ENCODE data around the gene DHX15.

DHX15 gene

DNA sequence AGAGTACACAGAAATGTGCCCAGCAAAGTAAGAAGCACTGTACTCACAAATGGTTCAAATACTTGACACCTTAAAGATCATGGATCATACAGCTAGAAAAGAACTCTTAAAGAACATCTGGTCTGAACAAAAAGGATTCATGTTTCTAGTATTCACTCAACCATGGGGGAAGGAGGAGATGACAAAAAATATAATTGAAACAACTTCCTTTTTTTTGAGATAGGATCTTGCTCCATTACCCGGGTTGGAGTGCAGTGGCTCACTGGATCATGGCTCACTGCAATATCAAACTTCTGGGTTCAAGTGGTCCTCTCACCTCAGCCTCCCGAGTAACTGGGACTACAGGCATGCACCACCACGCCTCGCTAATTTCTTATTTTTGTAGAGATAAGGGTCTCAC, 6.0 kb downstream of the DHX15 start:
- DNase-seq: no peak

- no peak for DNase-seq
Observed at GRCh38 chr4:24576276-24576675, 8.1 kb downstream of the DHX15 start.

DNA sequence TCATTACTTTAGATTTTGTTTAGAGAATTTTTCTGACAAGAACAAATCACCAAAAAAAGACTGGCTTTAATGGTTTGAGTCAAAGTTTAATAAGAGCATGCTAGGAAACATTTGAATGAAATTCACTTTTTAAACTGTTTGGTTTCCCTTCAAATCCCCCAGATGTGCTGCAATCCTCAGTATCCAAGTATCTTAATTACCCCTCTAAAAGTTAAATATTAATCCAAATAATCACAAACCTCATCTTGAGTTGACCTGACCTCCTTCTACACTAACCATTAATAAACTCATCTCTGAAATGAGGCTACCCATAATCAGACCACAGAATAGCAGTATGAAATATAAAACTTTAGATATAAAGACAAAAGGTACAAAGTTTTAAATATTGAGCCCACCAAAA, 10.1 kb downstream of the DHX15 start:
- no peak for DNase-seq

DNA sequence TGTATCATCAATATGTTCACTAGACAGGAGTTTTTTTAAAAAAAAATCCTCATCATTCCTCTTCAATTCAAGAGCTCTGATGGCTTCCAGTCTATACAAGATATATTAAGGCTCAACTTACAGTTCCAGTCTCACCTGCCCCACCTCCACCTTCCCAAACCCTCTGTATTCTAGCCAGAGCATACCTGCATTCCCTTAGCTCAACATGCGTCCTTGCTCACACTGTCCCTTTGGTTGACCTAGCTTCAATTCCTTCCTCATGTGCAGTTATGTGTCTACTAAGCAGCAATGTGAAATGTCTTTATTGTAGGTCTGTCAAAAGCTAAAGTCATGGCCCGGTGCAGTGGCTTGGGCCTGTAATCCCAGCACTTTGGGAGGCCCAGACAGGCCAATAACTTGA, 10.8 kb downstream of the DHX15 start:
- DNase-seq: no peak

- no peak for DNase-seq
Observed at GRCh38 chr4:24570574-24571236, 13.6 kb downstream of the DHX15 start.

DNA sequence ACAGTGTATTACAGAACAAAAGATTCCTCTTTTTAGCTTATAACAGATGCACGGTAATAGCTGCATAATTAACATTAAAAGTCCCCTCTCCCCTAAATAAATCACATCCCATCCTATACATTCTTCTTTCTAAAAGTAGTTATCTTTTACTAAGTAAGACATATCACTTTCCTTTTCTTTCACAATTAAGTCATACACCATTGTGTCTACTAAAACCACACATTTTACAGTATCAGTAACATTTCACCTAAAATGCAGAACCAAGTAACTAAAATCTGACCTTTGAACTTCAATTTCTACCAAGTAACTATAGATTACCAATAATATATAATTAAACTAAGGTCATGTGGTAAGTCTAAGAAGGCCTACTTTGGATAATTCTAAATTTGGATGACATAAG, 14.2 kb downstream of the DHX15 start:
- DNase-seq: no peak

GRCh38 chr4:24569662-24570061, 14.7 kb downstream of the DHX15 start:
- DNase-seq: no peak

- DNase-seq: no peak
Observed at GRCh38 chr4:24568425-24568824, 15.9 kb downstream of the DHX15 start.

GRCh38 chr4:24565054-24565453, 19.3 kb downstream of the DHX15 start:
- no peak for DNase-seq

- no peak for DNase-seq
Observed at GRCh38 chr4:24564488-24564887, 19.9 kb downstream of the DHX15 start.

DNA sequence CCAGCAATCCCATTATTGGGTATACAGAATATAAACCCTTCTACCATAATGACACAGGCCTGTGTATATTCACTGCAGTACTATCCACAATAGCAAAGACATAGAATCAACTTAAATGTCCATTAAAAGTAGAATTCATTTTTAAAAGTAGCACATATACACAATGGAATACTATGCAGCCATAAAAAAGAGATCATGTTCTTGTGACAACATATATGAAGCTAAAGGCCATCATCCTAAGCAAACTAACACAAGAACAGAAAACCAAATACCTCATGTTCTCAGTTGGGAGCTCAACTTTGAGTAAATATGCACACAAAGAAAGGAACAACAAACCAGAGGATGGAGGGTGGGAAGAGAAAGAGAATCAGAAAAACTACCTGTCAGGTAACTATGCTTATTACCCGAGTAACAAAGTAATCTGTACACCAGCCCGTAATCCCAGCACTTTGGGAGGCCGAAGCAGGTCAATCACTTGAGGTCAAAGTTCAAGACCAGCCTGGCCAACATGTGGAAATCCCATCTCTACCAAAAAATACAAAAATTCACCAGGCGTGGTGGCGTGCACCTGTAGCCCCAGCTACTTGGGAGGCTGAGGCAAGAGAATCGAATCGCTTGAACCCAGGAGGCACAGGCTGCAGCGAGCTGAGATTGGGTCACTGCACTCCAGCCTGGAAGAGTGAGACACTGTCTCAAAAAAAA, 22.8 kb downstream of the DHX15 start:
- DNase-seq: no peak

DNA sequence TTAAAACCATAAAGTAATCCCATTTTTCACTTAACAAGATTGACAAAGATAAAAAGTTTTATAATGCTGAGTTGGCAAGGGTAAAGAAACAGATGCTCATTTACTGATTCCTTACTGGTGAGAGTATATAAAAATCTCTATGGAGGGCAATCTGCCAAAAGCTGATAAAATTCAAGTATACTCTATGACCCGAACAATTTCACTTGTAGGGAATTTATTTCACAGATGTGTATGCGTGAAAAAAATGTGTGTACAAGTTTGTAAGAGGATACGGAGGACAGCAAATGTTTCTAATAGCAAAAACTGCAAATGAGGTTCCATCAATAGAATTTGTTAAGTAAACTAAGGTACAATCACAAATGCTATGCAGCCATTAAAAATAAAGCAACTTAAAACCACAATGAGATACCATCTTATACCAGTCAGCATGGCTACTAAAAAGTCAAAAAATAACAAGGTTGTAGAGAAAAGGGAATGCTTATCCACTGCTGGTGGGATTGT, 23.4 kb downstream of the DHX15 start:
- DNase-seq: no peak

DNA sequence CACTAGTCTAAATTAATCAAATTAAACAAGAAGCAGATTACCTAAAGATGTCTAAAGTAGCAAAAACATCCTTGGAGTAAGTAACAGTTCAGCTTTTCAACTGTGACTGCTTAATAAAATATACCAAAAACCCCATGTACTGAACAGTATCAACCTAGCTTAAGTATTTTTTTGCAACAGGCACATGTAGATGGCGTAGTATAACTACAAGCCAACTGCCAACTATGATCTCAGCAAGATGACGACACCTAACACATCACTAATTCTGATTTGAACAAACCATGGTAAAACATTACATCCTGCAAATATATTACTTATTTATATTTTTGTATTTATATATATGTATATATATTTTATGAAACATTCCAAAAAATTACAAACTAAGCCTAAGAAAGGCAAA, 24.5 kb downstream of the DHX15 start:
- no peak for DNase-seq

GRCh38 chr4:24559032-24559821, 25.1 kb downstream of the DHX15 start:
- no peak for DNase-seq

DNA sequence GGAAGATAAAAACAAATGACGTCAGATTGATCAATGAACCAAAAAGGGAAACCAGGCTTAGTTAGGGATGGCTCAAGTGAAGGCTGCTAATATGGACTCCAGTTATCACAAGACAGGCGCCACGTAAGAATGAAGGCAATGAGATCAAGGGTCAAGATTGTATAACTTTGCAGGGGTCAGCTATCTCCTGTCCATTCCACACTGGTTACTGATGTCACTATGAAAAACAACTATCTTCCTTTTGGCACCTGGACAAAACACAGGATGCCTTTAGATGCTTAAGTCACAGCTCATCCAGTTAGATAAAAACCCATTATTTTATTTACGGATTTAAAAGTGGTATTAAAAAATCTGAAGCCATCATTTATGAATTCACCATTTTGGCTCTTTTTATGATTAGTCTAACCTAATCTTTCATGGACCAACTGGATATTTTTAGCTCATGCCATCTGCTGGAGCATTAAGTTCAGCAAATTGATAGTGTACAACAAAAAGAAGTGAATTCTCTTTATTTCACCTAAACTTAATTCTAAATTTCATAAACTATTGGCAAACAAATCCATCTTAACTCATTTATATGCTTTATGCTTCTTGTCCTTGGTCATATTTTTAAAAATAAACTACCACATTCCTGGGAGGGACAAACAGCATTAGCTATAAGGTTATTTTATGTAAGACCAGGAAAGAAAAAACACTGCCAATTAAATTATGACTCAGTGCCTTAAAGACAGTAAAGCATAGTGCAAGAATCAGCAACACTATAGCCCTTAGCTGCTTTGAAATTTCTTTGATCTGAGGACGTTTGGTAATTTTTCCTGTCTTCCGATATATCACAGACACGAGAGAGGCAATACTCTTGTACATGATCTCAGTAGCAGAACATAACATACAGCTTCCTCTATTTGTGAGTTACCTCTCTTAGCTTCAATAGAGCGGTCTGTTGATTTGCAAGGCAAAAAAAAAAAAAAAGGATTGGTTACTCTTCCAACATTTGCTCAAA, 27.0 kb downstream of the DHX15 start:
- no peak for DNase-seq

DNA sequence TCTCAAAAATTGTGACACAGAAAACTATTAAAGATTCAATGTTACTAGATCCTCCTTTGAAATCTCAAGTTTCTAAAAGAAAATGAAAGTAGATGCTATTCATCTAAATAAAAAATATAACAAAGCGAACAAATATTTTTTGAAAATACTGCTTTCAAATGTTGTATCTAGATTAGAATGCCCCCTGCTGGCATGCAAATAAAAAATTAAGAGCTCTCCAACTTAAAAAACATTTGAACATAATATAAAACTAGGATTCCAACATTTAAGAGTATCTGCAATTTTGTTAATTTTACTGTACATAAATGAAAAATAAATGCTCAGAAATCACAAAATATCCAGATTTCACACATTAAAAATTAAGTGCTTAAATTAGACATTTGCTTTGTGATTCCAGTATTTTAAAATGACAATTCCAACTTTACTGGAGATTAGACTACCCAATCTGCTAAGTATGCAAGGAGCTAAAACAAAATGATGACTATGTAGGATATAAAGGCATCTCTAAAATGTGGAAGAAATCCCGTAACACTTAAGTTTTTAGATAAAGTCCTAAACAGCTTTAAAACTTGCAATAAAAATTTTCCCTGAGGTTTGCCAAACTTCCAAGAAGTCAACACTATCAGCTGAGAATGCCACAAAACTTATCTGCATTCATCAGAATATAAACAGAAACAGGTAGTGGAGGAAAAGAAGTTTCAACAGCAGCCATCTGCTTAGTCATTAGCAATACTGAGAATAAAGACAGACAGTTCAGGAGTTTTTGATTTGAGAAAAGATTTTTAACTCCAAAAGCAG, 32.7 kb downstream of the DHX15 start:
- no peak for DNase-seq

DNA sequence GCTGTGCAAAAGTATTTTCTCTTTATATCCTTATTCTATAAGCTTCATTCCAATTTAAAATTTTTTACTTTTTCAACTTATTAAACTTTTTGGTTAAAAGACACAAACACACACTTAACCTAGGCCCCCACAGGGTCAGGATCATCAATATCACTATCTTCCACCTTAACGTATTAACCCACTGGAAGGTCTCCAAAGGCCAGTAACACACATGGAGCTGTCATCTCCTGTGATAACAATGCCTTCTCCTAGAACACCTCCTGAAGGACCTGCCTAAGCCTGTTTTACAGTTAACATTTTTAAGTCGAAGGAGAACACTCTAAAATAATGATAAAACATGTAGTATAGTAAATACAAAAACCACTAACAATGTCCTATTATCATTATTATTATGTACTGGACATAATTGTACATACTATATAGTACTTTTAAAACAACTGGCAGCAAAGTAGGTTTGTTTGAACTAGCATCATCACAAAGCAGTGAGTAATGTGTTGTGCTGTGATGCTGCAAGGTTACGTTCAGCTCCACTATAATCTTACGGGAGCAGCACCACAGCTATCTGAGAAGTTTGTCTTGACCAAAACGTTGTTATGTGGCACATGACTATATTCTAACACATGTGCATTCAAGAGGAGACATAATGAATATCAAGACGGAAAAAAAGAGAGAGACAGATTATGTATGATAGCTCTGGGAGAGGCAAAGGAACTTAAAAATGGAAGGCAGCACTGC, 33.7 kb downstream of the DHX15 start:
- DNase-seq: no peak

DNA sequence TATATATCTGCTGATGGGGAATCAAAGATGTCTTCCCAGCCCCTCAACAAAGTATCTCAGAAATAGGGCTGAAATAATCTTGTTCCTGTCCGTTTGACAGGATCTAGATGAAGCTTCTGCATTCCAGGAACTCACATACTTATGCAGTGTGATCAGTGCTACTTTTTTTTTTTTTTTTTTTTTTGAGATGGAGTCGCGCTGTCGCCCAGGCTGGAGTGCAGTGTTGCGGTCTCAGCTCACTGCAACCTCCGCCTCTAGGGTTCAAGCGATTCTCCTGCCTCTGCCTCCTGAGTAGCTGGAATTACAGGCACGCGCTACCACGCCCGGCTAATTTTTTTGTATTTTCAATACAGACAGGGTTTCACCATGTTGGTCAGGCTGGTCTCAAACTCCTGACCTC, 36.4 kb downstream of the DHX15 start:
- DNase-seq: no peak

DNA sequence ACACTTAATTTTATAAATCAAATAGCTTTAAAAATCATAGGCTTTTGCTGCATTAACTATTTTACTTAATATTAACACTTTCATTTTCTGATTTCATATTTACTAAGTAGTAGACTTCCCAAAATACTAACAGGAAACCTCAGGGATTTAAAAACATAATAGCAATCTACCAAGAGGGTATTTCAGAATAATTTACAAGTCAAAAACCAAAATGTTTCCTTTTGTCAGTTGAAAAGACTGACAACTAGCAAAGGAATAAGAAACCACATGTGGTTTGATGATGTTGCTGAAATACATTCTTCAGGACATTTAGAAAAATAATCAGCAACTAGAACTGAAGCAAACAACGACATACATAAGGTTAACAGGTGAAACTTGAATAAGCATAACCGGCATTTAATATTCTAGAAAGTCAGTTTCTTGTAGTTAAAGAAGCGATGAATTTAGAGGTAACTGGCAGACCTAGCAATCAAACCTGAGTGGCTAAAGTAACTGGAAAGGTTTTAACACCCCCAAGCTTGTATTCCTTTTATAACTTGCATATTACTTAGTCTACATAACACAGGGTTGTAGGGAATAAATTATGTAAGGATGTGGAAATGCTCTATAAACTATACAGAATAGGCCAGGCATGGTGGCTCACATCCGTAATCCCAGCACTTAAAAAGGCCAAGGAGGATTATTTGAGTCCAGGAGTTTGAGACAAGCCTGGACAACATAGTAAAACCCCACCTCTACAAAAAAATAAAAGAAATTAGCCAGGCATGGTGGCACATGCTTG, 40.0 kb downstream of the DHX15 start:
- no peak for DNase-seq

DNA sequence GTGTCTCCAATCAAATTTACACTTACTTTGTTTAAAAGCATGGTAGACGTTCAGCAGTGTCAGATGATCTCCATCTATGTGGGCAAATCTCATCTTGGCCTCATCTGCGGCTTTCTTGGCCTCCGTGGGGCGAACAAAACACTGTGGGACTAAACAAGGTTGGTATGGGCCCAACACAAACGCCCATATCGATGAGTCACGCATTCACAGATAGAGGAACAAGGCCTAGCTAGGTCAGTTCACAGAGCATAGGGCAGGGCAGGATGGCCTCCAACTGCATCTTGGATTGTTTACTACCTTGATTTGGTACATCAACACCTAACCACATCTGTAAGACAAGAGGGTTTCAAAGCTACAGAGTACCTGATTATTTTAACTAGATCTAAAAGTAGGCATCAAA, 47.3 kb downstream of the DHX15 start:
- DNase-seq: no peak

Data from NCI-H774 (cell line).